ENCODE measurements around the gene SUGCT.
A peak's percentile ranks its signal among the peaks of the same experiment; 100 is the strongest.
"Not testable (repeated sequence)": the region's sequence is repeated elsewhere in the genome, so short reads cannot be mapped to it uniquely, and the experiment has no call there.

The SUGCT gene

DNA sequence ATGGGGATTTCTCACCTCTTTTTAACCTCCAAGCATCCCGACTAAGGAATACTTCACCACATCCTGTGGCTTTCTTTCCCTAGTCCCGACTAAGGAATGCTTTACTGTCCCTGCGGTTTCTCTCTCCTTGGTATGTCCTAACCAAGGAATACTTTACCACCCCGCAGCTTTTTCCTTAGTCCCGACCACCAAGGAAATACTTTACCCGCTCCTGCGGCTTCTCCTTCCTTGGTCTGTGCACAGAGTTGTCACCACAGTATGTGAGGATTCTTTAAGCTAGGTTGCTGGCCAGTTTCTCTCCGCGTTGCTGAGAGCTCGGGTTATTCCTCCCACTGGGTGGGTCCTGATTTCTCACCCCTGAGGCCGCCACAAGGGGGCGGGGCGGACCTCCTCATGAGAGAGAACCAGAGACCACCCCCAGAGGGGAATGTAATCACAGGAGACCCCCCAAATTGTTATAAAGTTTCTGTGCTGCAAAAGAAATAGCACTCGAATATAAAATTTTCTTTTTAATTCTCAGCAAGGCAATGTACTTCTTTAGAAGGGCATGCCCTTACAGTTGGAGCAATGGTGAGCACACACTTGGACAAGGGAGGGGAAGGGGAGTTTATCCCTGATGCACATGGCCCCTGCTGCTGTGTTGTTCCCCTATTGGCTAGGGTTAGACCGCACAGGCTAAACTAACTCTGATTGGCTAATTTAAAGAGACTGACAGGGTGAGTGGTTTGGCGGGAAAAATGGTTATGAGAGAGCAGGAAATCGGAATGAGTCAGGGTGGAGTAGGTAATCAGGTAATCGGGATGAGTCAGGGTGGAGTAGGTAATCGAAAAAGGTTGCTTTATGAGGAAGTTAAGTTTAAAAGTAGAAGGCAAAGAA lies 12.8 kb downstream of the SUGCT start:
- TF ChIP-seq, protein P1, sequence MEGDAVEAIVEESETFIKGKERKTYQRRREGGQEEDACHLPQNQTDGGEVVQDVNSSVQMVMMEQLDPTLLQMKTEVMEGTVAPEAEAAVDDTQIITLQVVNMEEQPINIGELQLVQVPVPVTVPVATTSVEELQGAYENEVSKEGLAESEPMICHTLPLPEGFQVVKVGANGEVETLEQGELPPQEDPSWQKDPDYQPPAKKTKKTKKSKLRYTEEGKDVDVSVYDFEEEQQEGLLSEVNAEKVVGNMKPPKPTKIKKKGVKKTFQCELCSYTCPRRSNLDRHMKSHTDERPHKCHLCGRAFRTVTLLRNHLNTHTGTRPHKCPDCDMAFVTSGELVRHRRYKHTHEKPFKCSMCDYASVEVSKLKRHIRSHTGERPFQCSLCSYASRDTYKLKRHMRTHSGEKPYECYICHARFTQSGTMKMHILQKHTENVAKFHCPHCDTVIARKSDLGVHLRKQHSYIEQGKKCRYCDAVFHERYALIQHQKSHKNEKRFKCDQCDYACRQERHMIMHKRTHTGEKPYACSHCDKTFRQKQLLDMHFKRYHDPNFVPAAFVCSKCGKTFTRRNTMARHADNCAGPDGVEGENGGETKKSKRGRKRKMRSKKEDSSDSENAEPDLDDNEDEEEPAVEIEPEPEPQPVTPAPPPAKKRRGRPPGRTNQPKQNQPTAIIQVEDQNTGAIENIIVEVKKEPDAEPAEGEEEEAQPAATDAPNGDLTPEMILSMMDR (IDR thresholded peaks at IDR 0.05; ENCODE audit: control insufficient read depth, extremely low read depth, insufficient read depth) = no peak
- no peak overlapping the region for H3K4me3 ChIP-seq (ENCODE audit: low read depth, low read length)
- DNase-seq (ENCODE audit: low read depth) = no peak

DNA sequence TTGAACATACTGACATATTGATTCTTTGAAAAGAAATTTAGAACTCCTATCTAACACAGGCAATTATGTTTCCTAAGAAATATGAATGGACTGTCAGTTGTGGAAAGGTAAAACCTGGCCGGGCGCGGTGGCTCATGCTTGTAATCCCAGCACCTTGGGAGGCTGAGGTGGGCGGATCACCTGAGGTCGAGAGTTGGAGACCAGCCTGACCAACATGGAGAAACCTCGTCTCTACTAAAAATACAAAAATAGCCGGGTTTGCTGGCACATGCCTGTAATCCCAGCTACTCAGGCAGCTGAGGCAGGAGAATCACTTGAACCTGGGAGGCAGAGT lies 13.4 kb downstream of the SUGCT start:
- not testable (repeated sequence) for DNase-seq (ENCODE audit: low read depth)

DNA sequence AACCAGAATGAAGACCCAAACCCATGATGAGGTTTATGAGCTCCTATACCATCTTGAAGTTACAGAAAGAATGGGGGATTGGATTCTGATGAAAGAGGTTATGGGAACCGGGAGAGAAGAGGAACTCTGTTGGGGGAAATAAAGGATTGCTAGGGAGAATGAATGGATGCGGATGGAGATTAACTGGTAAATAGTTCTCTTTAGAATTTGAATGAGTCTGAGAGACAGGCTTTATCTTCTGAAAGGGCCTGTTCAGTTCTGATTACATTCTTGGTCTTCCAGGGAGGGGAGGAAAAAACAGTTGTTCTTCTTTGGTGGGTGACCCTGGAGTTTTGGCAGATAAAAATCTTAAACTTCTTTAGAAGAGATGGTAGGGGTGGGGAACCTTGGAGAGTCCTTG lies 13.9 kb downstream of the SUGCT start:
- no peak for DNase-seq (ENCODE audit: low read depth)
- TF ChIP-seq, protein P1 (IDR thresholded peaks at IDR 0.05; ENCODE audit: control insufficient read depth, extremely low read depth, insufficient read depth) = no peak
- H3K4me3 ChIP-seq (ENCODE audit: low read depth, low read length) = no peak overlapping the region

More for the DNA sequence above, 13.4 kb downstream of the SUGCT start:
- not testable (repeated sequence) for H3K4me3 ChIP-seq (ENCODE audit: low read depth, low read length)

DNA sequence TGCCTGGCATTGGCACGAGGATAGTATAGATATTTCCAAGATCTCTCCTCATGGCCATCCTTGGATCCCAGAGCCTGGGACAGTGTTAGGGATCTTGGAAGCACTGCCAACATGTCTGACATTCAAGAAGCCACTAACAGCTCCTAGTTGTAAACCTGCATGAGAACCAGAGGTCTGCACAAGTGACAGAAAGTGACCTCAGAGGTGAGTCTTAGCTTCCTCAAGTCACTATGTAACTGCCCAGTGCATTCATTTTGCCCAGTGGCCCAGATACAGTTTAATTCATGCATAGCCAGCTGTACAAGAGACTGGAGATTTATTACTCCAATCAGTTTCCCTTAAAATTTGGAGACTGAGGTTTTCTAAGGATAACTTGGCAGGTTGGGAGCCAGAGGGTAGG lies 16.7 kb downstream of the SUGCT start:
- DNase-seq (ENCODE audit: low read depth) = no peak
- TF ChIP-seq, protein P1 (IDR thresholded peaks at IDR 0.05; ENCODE audit: control insufficient read depth, extremely low read depth, insufficient read depth) = no peak
- H3K4me3 ChIP-seq (ENCODE audit: low read depth, low read length) = no peak overlapping the region

DNA sequence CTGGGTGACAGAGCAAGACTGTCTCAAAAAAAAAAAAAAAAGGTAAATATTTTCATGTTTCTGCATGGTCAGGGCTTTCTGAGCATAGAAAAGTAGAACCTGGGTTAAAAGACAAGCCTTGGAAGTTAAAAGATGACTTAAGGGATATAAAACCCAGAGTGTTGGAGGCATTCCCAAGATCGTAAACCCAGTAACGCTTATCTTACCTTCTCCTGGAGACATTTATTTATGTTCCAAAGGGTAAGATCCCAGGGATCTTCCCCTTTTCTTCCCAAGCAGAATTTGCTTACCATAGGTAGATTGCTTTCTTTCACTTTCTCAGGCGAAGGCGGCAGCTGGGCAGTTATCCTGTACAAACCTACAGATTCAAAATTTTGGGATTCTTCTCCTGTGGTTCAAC lies 22.2 kb downstream of the SUGCT start:
- H3K4me3 ChIP-seq (ENCODE audit: low read depth, low read length) = peak overlapping the region; percentile 33
- TF ChIP-seq, protein P1 (IDR thresholded peaks at IDR 0.05; ENCODE audit: control insufficient read depth, extremely low read depth, insufficient read depth) = no peak
- DNase-seq (ENCODE audit: low read depth) = peak; percentile 71

DNA sequence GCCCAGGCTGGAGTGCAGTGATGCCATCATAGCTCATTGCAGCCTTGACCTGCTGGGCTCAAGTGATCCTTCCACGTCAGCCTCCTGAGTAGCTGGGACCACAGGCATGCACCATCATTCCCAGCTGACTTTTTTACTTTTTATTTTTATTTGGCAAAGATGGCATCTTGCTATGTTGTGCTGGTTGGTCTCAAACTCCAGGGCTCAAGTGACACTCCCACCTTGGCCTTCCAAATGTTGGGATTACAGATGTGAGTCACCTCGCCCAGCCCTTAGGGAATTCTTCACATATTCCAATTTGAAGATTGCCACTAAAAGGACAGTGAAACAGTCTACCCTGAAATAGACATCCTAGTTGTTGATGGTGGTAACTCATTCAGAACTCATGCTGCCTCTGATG lies 27.7 kb downstream of the SUGCT start:
- TF ChIP-seq, protein P1 (IDR thresholded peaks at IDR 0.05; ENCODE audit: control insufficient read depth, extremely low read depth, insufficient read depth) = no peak
- no peak for DNase-seq (ENCODE audit: low read depth)
- H3K4me3 ChIP-seq (ENCODE audit: low read depth, low read length) = no peak overlapping the region

DNA sequence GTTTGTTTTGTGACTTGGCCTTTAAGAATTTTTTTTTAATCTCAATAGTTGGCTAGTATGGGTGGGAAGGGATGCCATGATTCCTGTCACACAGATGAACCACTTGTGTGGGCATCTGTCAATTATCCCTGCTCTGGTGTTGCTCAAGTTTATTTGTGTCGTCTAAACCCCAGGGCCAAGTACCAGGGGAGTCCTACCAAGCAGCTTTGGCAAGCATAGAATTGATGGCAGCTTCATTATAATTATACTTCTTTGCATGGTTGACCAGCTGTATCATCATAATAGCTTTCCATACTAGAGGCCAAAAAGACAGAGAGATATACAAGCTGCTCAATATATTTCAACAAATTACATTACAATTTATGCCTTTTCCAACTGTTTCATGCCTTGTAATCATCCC lies 30.4 kb downstream of the SUGCT start:
- TF ChIP-seq, protein P1 (IDR thresholded peaks at IDR 0.05; ENCODE audit: control insufficient read depth, extremely low read depth, insufficient read depth) = no peak
- DNase-seq (ENCODE audit: low read depth) = no peak
- no peak overlapping the region for H3K4me3 ChIP-seq (ENCODE audit: low read depth, low read length)

All from LNCaP clone FGC (cell line).